ENCODE measurements around the gene KIF18B. TPM values are rescaled to one million over a fixed set of nuclear protein-coding genes. Genes with fewer than 3 reads are reported as not detected.

Gene KIF18B
- polyA plus RNA-seq, 1 experiment, result 2.4 TPM

DNA sequence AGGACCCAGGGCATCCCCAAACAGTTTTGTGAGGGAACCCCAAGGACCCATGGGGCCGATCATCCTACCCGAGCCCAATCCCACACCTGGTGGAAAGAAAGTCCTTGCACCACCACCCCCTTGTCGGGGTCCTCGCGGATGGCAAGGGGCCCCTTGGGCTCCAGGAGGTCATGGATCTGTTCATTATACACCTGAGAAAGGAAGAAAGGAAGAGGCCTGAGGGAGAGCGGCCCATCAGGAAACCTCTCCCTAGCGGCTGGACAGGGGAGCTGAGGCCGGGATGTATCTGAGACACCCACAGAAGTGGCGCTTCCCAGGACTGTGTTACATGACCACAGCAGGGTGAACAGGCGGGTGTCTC is 12.8 kb downstream of the KIF18B start:
- TF ChIP-seq, protein P1, sequence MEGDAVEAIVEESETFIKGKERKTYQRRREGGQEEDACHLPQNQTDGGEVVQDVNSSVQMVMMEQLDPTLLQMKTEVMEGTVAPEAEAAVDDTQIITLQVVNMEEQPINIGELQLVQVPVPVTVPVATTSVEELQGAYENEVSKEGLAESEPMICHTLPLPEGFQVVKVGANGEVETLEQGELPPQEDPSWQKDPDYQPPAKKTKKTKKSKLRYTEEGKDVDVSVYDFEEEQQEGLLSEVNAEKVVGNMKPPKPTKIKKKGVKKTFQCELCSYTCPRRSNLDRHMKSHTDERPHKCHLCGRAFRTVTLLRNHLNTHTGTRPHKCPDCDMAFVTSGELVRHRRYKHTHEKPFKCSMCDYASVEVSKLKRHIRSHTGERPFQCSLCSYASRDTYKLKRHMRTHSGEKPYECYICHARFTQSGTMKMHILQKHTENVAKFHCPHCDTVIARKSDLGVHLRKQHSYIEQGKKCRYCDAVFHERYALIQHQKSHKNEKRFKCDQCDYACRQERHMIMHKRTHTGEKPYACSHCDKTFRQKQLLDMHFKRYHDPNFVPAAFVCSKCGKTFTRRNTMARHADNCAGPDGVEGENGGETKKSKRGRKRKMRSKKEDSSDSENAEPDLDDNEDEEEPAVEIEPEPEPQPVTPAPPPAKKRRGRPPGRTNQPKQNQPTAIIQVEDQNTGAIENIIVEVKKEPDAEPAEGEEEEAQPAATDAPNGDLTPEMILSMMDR (IDR thresholded peaks at IDR 0.05; ENCODE audit: low read depth, low read length), result no peak
- H3K27me3 ChIP-seq (ENCODE audit: control insufficient read depth, insufficient read depth, low read length), result no peaks in the 10 kb centered on the region
- ChIA-PET POLR2A (no interaction called here), CTCF (no interaction called here)
- no peak for DNase-seq (ENCODE audit: low read depth, low spot score)
- no peak overlapping the region for H3K27ac ChIP-seq (ENCODE audit: low read depth, low read length)
- peaks cover 8% of the 10 kb centered on the region for H3K9me3 ChIP-seq (ENCODE audit: control insufficient read depth, insufficient read depth, low read length)
- H3K4me3 ChIP-seq (ENCODE audit: low read depth, low read length), result no peak overlapping the region

DNA sequence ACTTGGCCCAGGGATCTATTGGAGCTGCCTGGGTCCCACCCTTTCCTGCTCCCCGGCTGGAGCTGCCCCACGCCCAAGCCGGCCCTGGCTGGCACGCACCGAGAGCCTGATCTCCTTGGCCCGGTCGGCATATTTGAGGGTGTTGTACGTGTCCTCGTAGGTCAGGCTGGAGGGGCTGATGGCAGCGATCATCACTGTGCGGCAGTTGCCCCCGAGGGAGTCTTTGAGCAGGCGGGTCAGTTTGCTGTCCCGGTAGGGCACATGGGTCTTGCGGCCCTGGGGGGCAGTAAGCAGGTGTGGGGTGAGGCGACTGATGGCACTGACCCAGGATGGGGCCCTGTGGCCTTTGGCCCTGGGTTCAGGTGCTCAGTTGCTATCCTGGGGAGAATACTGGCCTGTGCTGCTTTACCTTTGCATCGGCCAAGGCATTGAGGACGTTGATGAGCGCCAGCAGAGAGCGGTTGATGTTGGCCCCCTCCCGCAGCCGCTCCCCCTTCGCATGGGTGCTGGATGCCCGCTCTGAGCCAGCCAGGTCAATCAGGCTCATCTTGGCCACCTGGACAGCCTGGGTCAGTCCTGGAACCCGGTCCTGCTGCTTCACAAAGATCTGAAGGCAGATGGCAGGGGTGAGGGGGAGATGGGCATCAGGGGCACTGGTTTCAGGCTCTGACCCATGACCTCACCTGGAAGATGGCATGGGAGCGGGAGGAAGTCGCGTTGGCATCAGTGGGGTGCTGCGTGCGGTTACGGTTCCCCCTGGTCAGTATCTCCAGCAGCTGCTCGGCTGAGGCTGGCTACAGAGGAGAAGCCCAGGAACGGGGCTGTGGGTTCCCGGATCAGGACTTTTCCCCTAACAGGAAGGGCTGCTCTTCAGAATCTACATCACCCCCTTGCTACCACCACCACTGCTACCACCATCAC is 13.5 kb downstream of the KIF18B start:
- TF ChIP-seq, protein P1 (IDR thresholded peaks at IDR 0.05; ENCODE audit: low read depth, low read length), result no peak
- CTCF ChIA-PET, result no interaction called here
- Histone ChIP-seq H3K9me3 (ENCODE audit: control insufficient read depth, insufficient read depth, low read length) (peaks cover 8% of the 10 kb centered on the region), H3K27ac (ENCODE audit: low read depth, low read length) (no peak overlapping the region), H3K27me3 (ENCODE audit: control insufficient read depth, insufficient read depth, low read length) (no peaks in the 10 kb centered on the region), H3K4me3 (ENCODE audit: low read depth, low read length) (no peak overlapping the region)
- no peak for DNase-seq (ENCODE audit: low read depth, low spot score)
- POLR2A ChIA-PET, result interaction anchor here (1.0 kb wide), 1 partner anchor 14 kb away, joined by 3 read pairs; no protein-coding TSS in a partner anchor

DNA sequence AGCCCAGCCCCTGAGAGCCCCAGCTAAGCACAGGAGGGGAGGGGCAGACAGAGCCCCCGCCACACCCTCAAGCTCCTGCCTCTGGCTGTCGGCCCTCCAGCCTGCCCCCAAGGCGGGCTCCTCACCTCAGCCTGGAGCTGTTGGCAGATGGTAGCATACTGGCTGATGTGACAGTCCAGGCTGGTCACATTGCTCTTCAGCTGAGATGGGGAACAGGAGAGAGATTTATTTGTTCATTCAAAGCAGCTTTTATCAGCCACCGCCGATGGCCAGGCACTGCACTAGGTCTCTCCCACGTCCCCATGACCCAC is 14.8 kb downstream of the KIF18B start:
- ChIA-PET CTCF (interaction anchor here (0.7 kb wide), 1 partner anchor 13 kb away, joined by 3 read pairs; no protein-coding TSS in a partner anchor), POLR2A (no interaction called here)
- Histone ChIP-seq H3K27me3 (ENCODE audit: control insufficient read depth, insufficient read depth, low read length) (no peaks in the 10 kb centered on the region), H3K4me3 (ENCODE audit: low read depth, low read length) (no peak overlapping the region), H3K9me3 (ENCODE audit: control insufficient read depth, insufficient read depth, low read length) (no peaks in the 10 kb centered on the region; the same call in 1 of the 2 replicates), H3K27ac (ENCODE audit: low read depth, low read length) (no peak overlapping the region)
- no peak for DNase-seq (ENCODE audit: low read depth, low spot score)
- TF ChIP-seq, protein P1 (IDR thresholded peaks at IDR 0.05; ENCODE audit: low read depth, low read length), result no peak

DNA sequence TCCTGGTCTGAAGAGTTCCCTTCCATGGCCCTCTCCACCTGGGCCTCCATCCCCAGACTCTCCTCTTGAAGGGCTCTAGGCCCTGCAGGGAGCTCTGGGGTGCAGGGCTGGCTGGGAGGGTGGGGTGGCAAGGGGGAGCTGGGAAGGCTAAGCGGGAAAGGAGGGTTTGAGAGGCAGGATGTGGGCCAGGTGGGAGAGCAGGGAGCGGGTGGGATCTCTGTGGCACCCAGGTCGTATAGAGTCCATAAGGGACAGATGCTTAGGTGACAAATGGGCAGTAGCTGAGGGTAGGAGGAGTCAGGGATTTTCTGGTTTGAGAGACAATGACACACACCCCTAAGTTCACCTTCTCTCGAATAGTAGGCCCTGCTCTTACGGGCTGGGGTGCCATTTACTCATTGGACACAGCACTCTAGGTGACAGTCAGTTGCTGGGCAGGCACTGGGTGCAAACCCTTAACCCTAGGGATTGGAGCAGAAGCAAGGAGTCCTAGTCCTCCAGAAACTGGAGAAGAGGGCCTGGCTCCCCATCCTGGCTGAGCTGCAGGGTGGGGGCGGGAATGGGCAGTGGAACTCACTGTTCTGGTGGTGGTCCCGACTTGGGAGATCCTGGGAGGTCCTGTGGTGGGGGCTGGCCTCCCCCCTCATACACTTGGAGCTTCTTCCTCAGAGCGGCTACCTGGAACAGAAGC is 15.3 kb downstream of the KIF18B start:
- ChIA-PET POLR2A (interaction anchor here (0.5 to 0.8 kb wide), 2 partner anchors 48 to 1616 kb away, joined by 3 to 4 read pairs; no protein-coding TSS in a partner anchor), CTCF (interaction anchor here (0.7 to 2.6 kb wide), 2 partner anchors 12 kb away, joined by 3 to 13 read pairs; no protein-coding TSS in a partner anchor)
- TF ChIP-seq, protein P1 (IDR thresholded peaks at IDR 0.05; ENCODE audit: low read depth, low read length), result no peak
- Histone ChIP-seq H3K9me3 (ENCODE audit: control insufficient read depth, insufficient read depth, low read length) (no peaks in the 10 kb centered on the region; the same call in 1 of the 2 replicates), H3K27me3 (ENCODE audit: control insufficient read depth, insufficient read depth, low read length) (no peaks in the 10 kb centered on the region), H3K27ac (ENCODE audit: low read depth, low read length) (no peak overlapping the region), H3K4me3 (ENCODE audit: low read depth, low read length) (no peak overlapping the region)
- no peak for DNase-seq (ENCODE audit: low read depth, low spot score)
